GM21619 (cell line): Measurements from ENCODE around the gene LMCD1.

Experiments
- ATAC-seq: cut with Tn5 transposase; IDR thresholded peaks from one replicate; pipeline ENCODE4 v1.9.1; 2021; ENCODE audit not compliant: unreplicated experiment

The LMCD1 gene

GRCh38 chr3:8608041-8608790 lies 106.6 kb downstream of the LMCD1 start:
- ATAC-seq = no peak

GRCh38 chr3:8608791-8609467 lies 107.3 kb downstream of the LMCD1 start:
- ATAC-seq = no peak

DNA sequence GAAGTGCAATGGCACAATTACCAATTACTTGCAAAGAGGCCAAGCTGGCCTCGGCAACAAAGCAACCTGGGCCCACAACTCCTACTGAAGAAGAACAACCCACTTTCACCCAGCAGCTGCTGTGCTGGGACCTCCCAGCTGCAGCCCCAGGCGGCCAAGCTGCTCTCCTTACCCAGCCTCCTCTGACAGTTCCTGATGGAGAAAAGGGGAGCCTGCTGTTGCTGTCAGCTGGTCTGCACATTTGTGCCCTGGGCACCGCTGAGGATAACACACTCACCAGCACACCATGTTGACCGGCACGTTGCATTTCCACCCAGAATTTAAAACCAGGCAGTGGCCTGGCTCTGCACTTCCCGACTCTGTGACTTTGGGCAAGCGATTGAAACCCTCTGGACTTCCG lies 109.3 kb downstream of the LMCD1 start:
- ATAC-seq = no peak

- no peak for ATAC-seq
Measured at GRCh38 chr3:8617921-8618320, 116.3 kb downstream of the LMCD1 start.

DNA sequence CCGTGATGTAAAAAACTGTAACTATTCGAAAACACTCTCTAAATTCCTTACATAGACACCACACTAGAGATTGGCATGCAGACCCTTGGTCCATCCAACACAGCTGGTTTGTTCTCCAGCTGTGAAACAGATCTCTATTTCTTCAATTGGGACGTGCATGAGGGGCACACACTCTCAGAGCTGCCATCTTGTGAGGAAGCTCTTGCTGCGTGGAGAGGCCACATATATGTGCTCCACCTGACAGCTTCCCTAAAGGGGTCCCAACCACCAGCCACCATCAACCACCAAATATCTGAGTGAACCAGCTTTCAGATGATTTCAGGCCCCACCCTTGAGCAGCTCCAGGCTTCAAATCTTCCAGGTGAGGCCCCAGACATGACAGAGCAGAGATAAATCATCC lies 117.3 kb downstream of the LMCD1 start:
- ATAC-seq = no peak

- ATAC-seq = no peak
Measured at GRCh38 chr3:8619548-8619947, 117.9 kb downstream of the LMCD1 start.

DNA sequence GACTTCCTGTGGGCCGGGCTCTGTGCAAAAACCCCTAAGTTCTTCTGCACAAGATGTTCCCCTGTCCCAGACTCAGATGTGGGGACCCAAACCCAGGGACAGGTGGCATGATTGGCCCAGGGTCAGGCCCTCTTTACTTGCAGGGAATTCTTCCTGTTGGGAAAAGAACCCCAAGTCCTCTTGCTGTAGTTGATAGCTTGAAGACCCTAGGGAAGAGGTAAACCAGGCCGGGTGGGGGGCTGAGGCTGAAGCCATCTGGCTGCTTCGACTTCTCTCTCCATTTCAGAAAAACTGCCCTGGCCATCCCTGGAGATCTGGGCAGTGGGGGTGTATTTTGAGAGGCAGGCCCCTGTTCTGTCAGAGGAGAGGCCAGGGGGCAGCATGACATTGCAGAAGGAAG lies 119.5 kb downstream of the LMCD1 start:
- ATAC-seq = no peak

GRCh38 chr3:8621872-8622271 lies 120.2 kb downstream of the LMCD1 start:
- ATAC-seq = no peak

- ATAC-seq = peak; percentile 95
Measured at GRCh38 chr3:8622873-8623691, 121.5 kb downstream of the LMCD1 start.

DNA sequence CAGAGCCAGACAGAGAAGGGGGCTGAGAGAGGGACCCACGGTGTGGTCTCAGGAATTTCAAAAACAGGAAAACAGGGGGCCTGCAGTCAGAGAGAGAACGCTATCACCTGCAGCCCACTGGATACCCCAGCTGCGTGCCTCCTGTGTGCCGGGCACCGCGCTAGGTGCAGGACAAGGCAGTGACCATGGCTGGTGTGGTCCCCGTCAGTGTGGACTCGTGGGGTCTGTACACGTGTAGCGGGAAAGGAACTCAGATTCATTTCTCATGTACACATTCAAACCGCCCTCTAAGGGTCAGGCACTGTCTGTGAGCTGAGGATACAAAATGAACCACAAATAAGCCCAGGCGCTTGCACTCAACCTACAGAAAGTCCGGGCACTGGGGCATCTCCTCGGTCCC lies 122.1 kb downstream of the LMCD1 start:
- ATAC-seq = no peak
